Kidney tubule cell (primary cell): ENCODE measurements around the gene MAP3K2.

Experiments
- DNase-seq: peaks from one replicate; pipeline ENCODE4 v3.0.0-alpha.2; 2018; ENCODE audit warnings: low spot score

MAP3K2 gene

GRCh38 chr2:127283275-127283674 lies 104.5 kb downstream of the MAP3K2 start:
- DNase-seq = no peak

GRCh38 chr2:127280693-127281092 lies 107.1 kb downstream of the MAP3K2 start:
- DNase-seq = no peak

DNA sequence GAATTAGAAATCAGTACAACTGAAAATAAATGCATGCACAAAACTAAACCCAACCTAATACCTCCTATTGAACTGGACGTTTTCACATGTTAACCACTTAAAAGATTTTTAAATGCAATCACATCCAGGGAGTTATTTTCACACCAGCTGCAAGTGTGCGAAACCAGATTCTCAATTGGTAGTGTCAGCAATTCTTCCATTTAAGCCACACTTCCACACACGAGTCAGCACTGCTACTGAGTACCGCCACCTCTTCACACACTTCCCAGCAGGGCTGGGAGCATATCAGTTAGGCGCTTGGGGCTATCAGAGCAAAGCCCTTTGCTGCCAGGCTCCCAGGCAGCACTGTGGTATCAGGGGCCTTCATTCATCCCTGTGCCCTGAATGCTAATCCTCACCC lies 108.0 kb downstream of the MAP3K2 start:
- no peak for DNase-seq

- DNase-seq = no peak
Measured at GRCh38 chr2:127278959-127279358, 108.8 kb downstream of the MAP3K2 start.

DNA sequence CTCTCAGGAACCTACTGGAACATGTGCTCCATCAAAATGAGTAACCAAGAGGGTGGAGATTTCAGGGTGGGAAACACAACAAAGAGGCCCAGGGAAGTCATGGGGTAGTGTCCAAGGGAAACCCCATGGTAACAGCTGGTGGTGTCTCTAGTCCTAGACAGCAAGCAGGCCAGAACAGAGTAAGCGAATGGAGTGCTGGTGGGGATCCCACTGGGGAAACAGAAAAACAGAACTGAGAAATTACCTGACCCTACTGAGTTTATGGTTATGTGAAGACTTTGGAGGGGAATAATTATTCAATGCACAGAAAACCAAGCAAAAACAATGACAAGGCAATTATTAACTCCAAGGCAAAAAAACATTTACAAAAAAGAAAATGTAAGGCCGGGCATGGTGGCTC lies 110.7 kb downstream of the MAP3K2 start:
- no peak for DNase-seq

DNA sequence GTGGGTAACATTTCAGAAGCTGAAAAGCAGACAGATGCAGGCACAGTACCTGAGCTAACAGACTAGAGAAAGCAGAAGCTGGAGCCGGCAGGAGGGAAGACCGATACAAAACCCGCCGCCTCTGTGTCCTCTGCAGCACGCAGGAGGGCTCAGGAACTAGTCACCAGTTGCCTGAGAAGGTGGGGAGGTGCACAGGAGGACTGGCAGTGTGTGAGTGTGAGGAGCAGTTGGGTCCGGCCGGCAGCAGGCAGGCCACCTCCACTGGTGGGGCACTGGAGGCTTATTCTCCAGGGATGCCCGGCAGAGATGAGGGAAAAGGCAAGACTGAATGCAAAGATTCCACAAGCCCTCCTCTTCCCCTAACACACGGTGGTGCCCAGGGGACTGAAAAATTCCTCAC lies 112.0 kb downstream of the MAP3K2 start:
- DNase-seq = no peak

- DNase-seq = no peak
Measured at GRCh38 chr2:127275356-127275755, 112.4 kb downstream of the MAP3K2 start.

DNA sequence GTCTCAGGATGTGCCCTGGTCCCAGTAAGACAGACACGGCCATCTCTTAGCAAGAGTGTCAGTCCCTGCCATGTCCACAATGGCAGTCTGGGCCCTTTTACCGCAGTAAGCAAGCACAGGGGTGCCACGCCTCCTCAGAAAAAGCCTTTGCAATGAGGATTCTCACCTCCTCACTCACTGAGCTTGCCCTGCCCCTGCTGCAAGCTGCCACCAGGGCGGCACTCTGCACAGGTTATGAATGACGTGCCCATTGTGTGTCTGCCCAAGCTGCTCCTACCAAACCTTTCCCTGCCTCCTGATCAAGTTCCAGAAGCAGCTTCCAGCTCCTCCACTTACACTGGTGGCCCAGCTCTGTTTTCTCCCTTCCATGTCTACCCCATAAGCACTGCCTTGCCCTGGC lies 117.1 kb downstream of the MAP3K2 start:
- no peak for DNase-seq

DNA sequence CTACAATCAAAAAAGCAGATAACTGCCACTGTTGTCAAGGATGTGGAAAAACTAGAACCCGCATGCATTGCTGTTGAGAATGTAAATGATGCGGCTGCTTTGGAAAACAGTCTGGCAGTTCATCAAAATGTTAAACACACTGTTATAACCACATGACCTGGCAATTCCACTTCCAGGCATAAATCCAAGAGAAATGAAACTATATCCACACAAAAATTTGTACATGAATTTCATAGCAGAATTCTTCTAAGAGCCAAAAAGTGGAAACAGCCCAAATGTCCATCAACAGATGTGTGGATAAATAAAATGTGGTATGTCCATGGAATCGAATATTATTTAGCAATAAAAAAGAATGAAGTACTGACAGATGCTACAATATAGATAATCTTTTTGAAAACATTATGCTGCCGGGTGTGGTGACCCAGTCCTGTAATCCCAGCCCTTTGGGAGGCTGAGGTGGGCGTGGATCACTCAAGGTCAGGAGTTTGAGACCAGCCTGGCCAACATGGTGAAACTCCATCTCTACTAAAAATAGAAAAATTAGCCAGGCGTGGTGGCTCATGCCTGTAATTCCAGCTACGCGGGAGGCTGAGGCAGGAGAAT lies 125.9 kb downstream of the MAP3K2 start:
- no peak for DNase-seq

DNA sequence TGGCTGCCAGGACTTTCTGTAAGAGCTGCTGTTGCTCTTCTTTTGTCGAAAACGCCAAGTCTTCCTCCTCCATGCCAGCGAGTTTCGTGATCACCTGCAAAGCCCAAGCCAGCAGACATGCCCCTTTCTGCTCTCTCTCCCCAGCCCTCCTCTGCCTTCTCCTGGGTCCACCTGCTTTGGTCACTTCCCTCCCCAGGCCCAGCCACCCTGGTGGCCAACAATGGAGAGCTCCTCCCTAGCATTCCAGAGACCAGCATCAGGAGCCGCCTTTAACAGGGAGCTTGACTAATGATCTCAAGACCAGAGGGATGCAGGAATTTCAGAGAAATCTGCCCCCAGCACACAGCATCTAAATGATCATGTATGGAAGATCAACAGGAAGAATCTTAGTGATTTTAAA lies 128.4 kb downstream of the MAP3K2 start:
- DNase-seq = no peak

- no peak for DNase-seq
Measured at GRCh38 chr2:127256866-127257265, 130.9 kb downstream of the MAP3K2 start.

DNA sequence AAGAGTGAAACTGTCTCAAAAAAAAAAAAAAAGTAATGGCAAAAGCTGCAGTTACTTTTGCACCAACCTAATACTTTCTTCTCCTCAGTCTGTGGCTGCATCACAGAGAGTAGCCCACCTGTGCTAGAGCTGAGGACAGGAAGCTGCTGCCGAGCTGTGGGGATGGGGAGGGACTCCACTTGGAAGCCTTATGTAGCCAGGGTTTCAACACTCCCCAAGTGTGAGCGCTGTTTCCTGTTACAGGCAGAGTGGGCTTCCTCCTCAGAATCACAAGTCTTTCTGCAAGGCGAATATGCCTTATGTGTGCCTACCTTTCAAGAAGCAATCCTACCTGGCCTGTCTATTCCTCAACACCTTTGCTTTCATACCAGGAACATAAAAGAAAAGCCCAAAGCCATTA lies 131.4 kb downstream of the MAP3K2 start:
- DNase-seq = no peak

GRCh38 chr2:127255721-127256120 lies 132.1 kb downstream of the MAP3K2 start:
- no peak for DNase-seq

DNA sequence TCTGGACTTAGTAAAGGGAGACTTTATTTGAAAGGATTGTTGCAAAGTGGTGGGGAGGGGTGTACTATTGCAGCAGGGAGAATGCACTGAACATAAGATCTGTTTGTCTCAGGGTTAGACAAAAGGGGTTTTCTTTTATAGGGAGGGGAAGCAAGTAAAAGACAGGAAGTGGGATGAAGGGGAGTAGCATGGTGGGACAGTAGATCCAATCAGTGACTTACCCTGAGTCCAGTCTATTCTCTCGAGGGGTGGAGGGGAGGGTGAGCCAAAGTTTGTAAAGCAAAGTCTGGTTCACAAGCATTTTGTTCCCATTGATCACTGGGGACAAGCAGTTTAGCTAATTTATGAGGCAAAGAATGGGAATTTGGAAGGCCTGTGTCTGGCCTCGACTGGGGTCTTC lies 132.6 kb downstream of the MAP3K2 start:
- DNase-seq = no peak

- DNase-seq = peak; percentile 31
Measured at GRCh38 chr2:127254386-127254981, 133.3 kb downstream of the MAP3K2 start.
